Left forelimb (tissue), 1 donor: ENCODE measurements around the gene STAT6.

ENCODE experiments used
- DNase-seq: peaks from one replicate; pipeline ENCODE4 v3.0.0-alpha.2; 2018; ENCODE audit warnings: low spot score

The STAT6 gene

GRCh38 chr12:57048423-57049118 lies 62.6 kb downstream of the STAT6 start:
- DNase-seq: no peak

DNA sequence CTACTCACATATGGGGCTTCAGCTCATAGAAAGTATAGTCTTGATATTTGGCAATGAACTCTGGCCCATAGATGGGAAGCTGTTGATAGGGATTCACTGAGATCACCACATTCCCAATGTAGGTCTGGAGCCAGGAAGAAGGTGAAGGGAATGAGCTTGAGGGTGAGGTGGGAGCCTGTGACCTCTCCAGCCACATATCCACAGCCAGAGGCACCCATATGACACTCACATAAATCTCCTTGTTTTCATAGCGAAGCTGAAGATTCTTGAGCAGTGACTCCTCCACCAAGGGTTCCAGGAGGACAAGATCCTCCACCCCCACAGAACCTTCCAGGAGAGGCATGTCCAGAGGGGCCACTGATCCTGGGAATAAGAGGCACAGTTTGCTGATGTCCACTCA lies 63.2 kb downstream of the STAT6 start:
- DNase-seq: no peak

- DNase-seq: no peak
Measured at GRCh38 chr12:57046947-57047890, 63.9 kb downstream of the STAT6 start.

- DNase-seq: no peak
Measured at GRCh38 chr12:57046086-57046791, 64.9 kb downstream of the STAT6 start.
